ENCODE results near the gene HABP4.

- no peak for TF ChIP-seq POLR2AphosphoS5 (IDR thresholded peaks at IDR 0.05; ENCODE audit: insufficient read depth in 1 of 2, low read depth in 1 of 2)
- TF ChIP-seq CTCF (IDR thresholded peaks at IDR 0.05): no peak
- TF ChIP-seq POLR2A (IDR thresholded peaks at IDR 0.05): no peak
Observed at GRCh38 chr9:96478829-96479371, 28.9 kb downstream of the HABP4 start.
